Measurements from ENCODE around the gene FBXO45. TPM values are rescaled to one million over a fixed set of nuclear protein-coding genes. Genes with fewer than 3 reads are reported as not detected.
A peak's percentile ranks its signal among the peaks of the same experiment; 100 is the strongest.
"Not testable (repeated sequence)": the region's sequence is repeated elsewhere in the genome, so short reads cannot be mapped to it uniquely, and the experiment has no call there.

The FBXO45 gene
- total RNA-seq, 1 donor from 2014 or later = 17.0 TPM

DNA sequence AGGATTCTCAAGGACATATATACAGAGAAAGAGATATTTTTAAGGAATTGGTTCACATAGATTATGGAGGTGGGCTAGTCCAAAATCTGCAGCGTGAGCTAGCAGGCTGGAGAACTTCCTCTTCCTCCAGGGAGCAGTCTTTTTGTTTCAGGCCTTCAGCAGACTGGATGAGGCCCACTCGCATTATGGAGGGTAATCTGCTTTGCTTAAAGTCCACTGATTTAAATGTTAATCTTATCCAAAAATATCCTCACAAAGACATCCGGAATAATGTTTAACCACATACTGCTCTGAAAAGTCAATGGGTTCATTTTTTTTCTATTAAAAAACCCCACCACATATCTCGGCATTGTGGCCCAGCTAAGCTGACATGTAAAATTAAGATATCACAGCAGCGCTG lies 48.8 kb downstream of the FBXO45 start:
- no peaks in the 10 kb centered on the region for H3K9me3 Mint-ChIP-seq (ENCODE audit: unreplicated experiment)
- no peak overlapping the region for H3K27ac Mint-ChIP-seq (ENCODE audit: unreplicated experiment)
- no peak overlapping the region for H3K4me3 Mint-ChIP-seq (ENCODE audit: unreplicated experiment)
- no peak for DNase-seq (ENCODE audit: low spot score)
- H3K4me1 Mint-ChIP-seq (ENCODE audit: unreplicated experiment) = peaks cover 37% of the 10 kb centered on the region
- peaks cover 5% of the 10 kb centered on the region for H3K27me3 Mint-ChIP-seq (ENCODE audit: unreplicated experiment)
- TF ChIP-seq, protein P1, sequence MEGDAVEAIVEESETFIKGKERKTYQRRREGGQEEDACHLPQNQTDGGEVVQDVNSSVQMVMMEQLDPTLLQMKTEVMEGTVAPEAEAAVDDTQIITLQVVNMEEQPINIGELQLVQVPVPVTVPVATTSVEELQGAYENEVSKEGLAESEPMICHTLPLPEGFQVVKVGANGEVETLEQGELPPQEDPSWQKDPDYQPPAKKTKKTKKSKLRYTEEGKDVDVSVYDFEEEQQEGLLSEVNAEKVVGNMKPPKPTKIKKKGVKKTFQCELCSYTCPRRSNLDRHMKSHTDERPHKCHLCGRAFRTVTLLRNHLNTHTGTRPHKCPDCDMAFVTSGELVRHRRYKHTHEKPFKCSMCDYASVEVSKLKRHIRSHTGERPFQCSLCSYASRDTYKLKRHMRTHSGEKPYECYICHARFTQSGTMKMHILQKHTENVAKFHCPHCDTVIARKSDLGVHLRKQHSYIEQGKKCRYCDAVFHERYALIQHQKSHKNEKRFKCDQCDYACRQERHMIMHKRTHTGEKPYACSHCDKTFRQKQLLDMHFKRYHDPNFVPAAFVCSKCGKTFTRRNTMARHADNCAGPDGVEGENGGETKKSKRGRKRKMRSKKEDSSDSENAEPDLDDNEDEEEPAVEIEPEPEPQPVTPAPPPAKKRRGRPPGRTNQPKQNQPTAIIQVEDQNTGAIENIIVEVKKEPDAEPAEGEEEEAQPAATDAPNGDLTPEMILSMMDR (IDR thresholded peaks at IDR 0.05; ENCODE audit: unreplicated experiment) = no peak
- no peaks in the 10 kb centered on the region for H3K36me3 Mint-ChIP-seq (ENCODE audit: low read depth, unreplicated experiment)

DNA sequence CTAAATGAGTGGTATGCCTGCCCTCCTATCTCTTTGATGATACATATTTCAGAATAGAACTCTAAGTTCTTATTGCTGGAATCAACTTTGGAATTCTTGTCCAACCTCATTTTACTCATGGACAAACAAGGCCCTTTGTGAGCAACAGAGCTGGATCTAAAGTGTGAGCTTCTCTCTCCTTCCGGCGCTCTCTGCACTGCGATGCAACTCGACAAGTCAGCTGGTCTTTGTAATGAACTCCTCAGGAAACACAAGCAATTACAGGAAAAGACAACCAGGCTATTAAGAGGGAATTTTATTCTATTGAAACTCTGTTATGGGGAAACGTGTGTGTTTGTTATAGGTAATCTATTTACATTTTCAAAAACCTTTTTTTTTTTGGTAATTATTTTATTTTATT lies 50.8 kb downstream of the FBXO45 start:
- Mint-ChIP-seq H3K4me1 (ENCODE audit: unreplicated experiment) (peaks cover 23% of the 10 kb centered on the region), H3K36me3 (ENCODE audit: low read depth, unreplicated experiment) (no peaks in the 10 kb centered on the region), H3K27me3 (ENCODE audit: unreplicated experiment) (peaks cover 5% of the 10 kb centered on the region), H3K4me3 (ENCODE audit: unreplicated experiment) (no peak overlapping the region), H3K9me3 (ENCODE audit: unreplicated experiment) (no peaks in the 10 kb centered on the region), H3K27ac (ENCODE audit: unreplicated experiment) (peak overlapping the region; percentile 88)
- TF ChIP-seq, protein P1 (IDR thresholded peaks at IDR 0.05; ENCODE audit: unreplicated experiment) = no peak
- DNase-seq (ENCODE audit: low spot score) = no peak

DNA sequence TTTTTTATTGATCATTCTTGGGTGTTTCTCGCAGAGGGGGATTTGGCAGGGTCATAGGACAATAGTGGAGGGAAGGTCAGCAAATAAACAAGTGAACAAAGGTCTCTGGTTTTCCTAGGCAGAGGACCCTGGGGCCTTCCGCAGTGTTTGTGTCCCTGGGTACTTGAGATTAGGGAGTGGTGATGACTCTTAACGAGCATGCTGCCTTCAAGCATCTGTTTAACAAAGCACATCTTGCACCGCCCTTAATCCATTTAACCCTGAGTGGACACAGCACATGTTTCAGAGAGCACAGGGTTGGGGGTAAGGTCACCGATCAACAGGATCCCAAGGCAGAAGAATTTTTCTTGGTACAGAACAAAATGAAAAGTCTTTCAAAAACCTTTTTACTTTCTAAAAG lies 51.2 kb downstream of the FBXO45 start:
- Mint-ChIP-seq H3K27ac (ENCODE audit: unreplicated experiment) (peak overlapping the region; percentile 88), H3K4me1 (ENCODE audit: unreplicated experiment) (peaks cover 23% of the 10 kb centered on the region)
- H3K4me3 Mint-ChIP-seq (ENCODE audit: unreplicated experiment); H3K27me3 Mint-ChIP-seq (ENCODE audit: unreplicated experiment); H3K36me3 Mint-ChIP-seq (ENCODE audit: low read depth, unreplicated experiment); H3K9me3 Mint-ChIP-seq (ENCODE audit: unreplicated experiment); DNase-seq (ENCODE audit: low spot score): not testable (repeated sequence)

DNA sequence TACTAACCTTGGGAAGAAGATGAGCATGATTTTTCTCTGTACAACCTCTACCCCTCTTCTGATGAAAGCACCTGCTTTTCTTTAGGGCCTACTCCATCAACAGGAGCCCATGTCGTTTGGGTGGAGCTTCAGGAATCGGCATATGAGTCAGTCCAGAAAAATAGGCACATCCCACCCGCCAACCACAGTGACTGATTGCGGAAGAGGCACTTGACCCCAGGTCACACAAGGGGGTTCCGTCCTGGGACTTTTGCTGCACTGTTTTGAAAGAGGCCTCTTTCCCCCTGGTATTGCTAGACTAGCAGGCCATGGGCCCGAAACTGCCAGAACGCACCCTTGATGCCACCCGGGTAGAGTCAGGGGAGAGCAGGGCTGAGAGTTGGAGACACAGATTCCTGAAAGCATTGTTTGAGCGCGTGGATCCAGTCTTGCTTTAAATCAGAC lies 51.7 kb downstream of the FBXO45 start:
- H3K4me3 Mint-ChIP-seq (ENCODE audit: unreplicated experiment) = no peak overlapping the region
- H3K36me3 Mint-ChIP-seq (ENCODE audit: low read depth, unreplicated experiment) = no peaks in the 10 kb centered on the region
- H3K27me3 Mint-ChIP-seq (ENCODE audit: unreplicated experiment) = peaks cover 5% of the 10 kb centered on the region
- peak overlapping the region; percentile 88 for H3K27ac Mint-ChIP-seq (ENCODE audit: unreplicated experiment)
- no peaks in the 10 kb centered on the region for H3K9me3 Mint-ChIP-seq (ENCODE audit: unreplicated experiment)
- peaks cover 23% of the 10 kb centered on the region for H3K4me1 Mint-ChIP-seq (ENCODE audit: unreplicated experiment)
- TF ChIP-seq, protein P1 (IDR thresholded peaks at IDR 0.05; ENCODE audit: unreplicated experiment) = no peak
- DNase-seq (ENCODE audit: low spot score) = no peak

DNA sequence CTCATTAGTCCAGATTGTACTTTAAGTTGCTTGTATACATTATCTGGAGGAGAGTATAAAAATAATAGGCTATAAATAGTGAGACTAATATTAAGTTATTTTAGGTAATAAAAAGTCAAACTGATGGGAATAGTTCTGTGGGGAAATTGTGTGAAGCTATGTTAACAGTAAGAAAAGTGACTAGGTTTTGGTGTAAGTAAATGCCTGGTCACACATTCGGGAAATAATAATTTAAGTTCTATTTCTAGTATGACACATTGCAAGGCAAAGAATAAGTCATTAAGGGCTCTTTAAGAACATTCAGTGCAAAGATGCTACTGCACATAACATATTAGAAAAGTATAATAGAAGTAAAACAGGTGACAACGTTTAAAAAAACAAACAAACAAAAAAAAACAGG lies 52.2 kb downstream of the FBXO45 start:
- TF ChIP-seq, protein P1 (IDR thresholded peaks at IDR 0.05; ENCODE audit: unreplicated experiment) = no peak
- Mint-ChIP-seq H3K9me3 (ENCODE audit: unreplicated experiment) (no peaks in the 10 kb centered on the region), H3K27me3 (ENCODE audit: unreplicated experiment) (peaks cover 5% of the 10 kb centered on the region), H3K27ac (ENCODE audit: unreplicated experiment) (peak overlapping the region; percentile 88), H3K4me1 (ENCODE audit: unreplicated experiment) (peaks cover 23% of the 10 kb centered on the region), H3K4me3 (ENCODE audit: unreplicated experiment) (no peak overlapping the region), H3K36me3 (ENCODE audit: low read depth, unreplicated experiment) (no peaks in the 10 kb centered on the region)
- no peak for DNase-seq (ENCODE audit: low spot score)

Measured in endothelial cell (in vitro differentiated cells).